Measurements from ENCODE around the gene GRHL1.
"Not testable (repeated sequence)": the region's sequence is repeated elsewhere in the genome, so short reads cannot be mapped to it uniquely, and the experiment has no call there.

The GRHL1 gene

GRCh38 chr2:9951522-9952285 lies at the start of gene GRHL1:
Gene GRHL1 (plus strand): TSS chr2:9951693. CDS start chr2:9951834, 141 bp downstream.
- in situ Hi-C loops (cut with MboI; ENCODE audit: low sequenced_read_pairs): no loop called here

DNA sequence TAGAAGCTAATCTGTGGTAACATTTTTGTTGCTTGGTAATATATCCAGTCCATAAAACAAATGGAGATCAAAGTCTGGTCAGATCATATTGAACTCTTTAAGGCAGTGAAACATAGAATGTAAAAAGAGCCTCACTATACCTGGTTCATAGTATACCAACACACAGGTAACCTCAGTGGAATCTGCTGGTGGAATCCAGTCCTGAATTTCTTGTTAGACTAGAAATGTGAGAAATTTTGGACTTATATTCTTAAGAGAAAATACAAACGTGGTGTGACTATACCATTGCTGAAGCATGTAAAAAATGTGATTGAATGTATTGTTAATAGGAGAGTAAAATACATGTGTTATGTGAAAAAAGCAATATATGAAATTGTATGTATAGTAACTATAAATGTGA lies 46.1 kb upstream of the GRHL1 start:
- in situ Hi-C loops (cut with MboI; ENCODE audit: low sequenced_read_pairs): no loop called here

GRCh38 chr2:9907402-9907801 lies 44.1 kb upstream of the GRHL1 start:
- in situ Hi-C loops (cut with MboI; ENCODE audit: low sequenced_read_pairs): no loop called here

DNA sequence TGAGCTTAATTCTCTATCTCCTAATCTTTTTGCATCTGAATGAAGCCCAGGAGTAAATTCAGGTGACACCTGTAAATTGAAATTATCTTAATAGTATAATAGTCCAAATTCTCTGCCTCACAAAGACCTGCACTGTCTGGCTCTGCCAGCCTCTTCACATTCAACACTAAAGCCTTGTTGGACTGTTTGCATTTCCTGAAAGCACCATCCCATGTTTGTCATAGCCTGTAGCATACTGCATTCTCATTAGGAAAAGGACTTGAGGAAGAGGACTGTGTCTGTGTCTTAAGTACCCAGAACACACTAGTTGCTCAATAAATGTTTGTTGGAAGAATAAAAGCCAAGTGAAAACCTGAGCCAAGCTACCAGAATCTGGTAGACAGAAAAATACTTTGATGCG lies 42.9 kb upstream of the GRHL1 start:
- in situ Hi-C loops (cut with MboI; ENCODE audit: low sequenced_read_pairs): no loop called here

GRCh38 chr2:9909106-9909505 lies 42.4 kb upstream of the GRHL1 start:
- in situ Hi-C loops (cut with MboI; ENCODE audit: low sequenced_read_pairs): no loop called here

DNA sequence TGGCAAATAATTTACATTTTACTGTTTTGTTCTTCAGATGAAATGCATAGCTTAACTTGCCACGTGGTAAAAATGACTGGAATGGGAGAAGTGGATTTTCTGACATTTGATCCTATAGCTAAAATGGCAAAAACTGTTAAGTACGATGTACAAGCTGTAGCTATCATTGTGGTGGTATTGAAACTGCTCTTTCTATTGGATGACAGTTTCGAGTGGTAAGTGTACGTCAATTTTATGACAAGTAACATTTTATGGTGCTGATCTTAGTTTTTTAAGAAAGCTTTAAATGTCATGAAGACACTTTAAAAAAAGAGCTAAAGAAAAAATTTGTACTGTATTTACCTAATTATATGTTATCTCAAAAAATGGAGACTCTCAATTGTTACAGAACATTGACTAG lies 40.8 kb upstream of the GRHL1 start:
- in situ Hi-C loops (cut with MboI; ENCODE audit: low sequenced_read_pairs): no loop called here

GRCh38 chr2:9912468-9912867 lies 39.0 kb upstream of the GRHL1 start:
- in situ Hi-C loops (cut with MboI; ENCODE audit: low sequenced_read_pairs): no loop called here

DNA sequence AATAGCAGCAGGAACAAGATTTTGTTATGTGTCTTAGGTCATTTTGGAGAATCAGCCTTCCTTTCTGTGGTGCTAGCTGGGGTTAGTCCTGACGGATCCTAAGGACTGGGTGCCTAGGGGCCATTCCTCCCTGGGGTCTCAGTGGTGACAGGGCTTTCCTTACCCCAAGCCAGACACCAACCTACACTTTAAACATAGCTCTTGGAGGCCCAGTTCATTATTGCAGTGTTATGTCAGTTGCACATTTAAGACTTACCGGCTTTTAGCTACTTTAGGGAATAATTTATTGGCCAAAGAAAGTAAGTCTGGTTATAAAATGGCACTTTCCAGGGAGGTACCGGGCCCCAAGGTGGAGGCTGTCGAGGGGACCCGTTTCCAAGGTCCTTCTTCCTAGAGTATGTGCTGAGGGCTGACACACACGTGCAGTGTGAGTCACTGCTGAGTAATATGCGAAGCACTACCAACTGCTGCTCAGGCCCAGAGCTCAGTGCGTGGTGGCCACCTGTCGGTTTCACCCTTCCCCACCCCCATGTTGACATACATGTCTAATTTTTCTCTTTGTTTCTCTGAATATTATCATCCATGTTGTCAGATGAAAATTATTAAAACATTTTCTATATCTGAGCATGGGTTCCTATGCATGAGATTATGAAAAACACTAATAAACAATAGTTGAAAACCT lies 37.0 kb upstream of the GRHL1 start:
- in situ Hi-C loops (cut with MboI; ENCODE audit: low sequenced_read_pairs): no loop called here

- in situ Hi-C loops (cut with MboI; ENCODE audit: low sequenced_read_pairs): no loop called here
Measured at GRCh38 chr2:9918275-9918674, 33.2 kb upstream of the GRHL1 start.

DNA sequence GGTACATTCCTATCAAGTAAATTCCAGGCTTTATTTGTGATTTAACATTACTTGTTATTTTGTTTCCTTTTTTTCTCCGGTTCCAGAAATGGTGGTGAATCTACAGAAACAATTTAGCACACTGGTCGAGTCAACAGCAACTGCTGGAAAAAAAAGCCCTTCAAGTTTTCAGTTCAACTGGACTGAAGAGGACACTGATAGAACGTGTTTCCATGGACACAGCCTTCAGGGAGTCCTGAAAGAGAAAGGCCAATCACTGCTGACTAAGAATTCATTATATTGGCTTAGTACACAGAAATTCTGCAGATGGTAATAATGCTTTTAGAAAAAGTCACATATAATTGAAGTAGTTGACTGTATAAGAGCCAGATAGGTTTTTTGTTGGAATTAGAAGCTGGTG lies 32.0 kb upstream of the GRHL1 start:
- in situ Hi-C loops (cut with MboI; ENCODE audit: low sequenced_read_pairs): no loop called here

GRCh38 chr2:9927020-9927419 lies 24.5 kb upstream of the GRHL1 start:
- in situ Hi-C loops (cut with MboI; ENCODE audit: low sequenced_read_pairs): not testable (repeated sequence)

GRCh38 chr2:9937258-9937657 lies 14.2 kb upstream of the GRHL1 start:
- in situ Hi-C loops (cut with MboI; ENCODE audit: low sequenced_read_pairs): no loop called here

GRCh38 chr2:9937968-9938367 lies 13.5 kb upstream of the GRHL1 start:
- in situ Hi-C loops (cut with MboI; ENCODE audit: low sequenced_read_pairs): no loop called here

DNA sequence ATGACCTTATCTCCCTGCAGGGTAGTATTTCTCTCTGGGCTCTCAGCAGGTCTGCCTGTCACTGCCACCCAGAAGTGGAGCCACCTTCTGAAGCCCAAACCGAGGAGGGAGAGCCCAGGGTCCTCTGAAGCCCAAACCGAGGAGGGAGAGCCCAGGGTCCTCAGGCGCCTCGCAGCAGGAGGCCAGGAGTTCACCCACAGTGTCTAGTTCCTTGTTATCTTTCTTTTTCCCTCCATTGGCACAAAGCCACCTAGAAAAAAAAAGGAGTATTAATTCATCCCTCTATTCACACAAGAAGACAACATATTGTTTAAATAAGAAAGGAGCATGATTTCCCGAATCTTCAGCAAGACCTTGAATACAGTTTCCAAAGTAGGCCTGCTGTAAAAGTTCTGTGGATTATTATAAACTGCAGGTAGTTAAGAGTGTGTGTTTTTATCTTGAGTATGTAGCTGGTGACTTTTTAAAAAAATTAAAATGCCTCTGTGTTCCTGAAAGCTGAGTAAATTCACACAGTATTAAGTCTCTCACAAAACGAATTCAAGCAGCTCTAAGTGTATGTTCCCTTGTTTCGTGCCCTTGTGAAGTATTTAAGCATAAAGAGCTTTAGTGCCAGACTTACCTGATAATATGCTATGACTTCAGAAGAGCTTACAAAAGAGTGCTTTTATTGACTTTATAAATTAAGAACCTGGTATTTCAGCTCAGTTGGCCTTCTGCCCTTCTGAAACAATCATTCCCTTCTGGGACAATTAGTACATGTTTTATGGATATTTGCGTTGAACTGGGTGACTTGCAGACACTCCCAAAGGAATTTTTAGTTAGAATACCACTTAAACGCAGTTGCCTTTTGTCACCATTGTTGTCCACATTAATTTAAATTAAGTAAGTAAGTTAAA lies 11.7 kb upstream of the GRHL1 start:
- in situ Hi-C loops (cut with MboI; ENCODE audit: low sequenced_read_pairs): no loop called here

- in situ Hi-C loops (cut with MboI; ENCODE audit: low sequenced_read_pairs): no loop called here
Measured at GRCh38 chr2:9941196-9941995, 10.1 kb upstream of the GRHL1 start.

GRCh38 chr2:9941996-9942390 lies 9.5 kb upstream of the GRHL1 start:
- in situ Hi-C loops (cut with MboI; ENCODE audit: low sequenced_read_pairs): no loop called here

DNA sequence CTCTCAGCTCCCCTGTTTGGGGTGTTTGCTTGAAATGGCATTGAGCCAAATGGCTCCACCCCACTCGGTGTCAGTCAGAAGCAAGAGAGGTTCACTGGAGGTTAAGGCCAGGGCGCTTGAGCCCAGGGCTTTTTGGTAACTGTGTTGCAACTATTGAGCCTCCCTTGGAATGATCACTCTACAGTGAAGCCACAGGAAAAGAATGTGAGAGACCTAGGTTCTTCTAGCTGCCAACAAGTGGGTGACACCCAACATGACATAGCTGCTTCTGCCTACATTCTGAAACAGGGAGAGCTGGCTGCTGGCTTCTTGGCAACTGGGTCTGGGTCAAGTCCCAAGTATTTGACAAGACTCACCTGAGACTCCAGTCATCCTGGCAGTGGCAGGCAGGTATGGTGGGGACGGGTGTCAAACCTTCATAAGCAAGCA lies 7.1 kb upstream of the GRHL1 start:
- in situ Hi-C loops (cut with MboI; ENCODE audit: low sequenced_read_pairs): no loop called here

DNA sequence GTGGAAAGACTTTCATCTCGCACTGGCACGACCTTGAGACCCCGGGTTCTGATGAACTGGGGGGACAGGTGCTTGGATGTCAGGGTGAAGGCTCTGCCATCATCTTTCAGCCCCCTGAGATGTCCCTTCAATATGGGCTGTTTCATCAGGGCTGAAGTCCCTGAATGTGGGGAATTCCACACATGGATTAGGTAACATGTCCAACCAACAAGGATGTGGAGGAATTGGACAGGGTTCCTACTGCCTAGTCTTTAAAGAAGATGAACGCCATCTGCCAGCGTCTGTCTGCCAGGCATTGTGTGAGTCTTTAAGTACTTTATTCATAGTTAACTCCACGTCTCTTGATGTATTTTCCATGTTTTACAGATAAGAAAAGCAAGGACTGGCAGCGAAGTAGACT lies 5.9 kb upstream of the GRHL1 start:
- in situ Hi-C loops (cut with MboI; ENCODE audit: low sequenced_read_pairs): no loop called here

DNA sequence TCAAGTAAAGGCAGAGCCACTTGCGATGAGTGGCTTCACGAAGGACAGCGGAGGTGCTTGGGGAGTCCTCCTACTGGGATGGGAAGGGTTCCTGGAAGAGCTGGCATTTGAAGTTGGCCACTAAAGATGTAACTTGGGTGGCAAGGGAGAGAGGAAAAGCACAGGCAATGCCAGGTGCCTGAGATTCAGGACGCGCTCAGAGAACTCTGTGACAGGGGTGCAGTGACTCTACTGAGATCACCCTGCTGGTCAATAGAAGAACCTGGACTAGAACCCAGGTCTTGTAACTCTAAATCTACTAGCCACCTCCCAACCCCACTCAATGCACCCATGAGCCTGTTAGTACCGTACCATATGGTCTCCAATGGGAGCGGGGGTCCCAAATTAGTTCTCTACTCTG lies 5.4 kb upstream of the GRHL1 start:
- in situ Hi-C loops (cut with MboI; ENCODE audit: low sequenced_read_pairs): no loop called here

DNA sequence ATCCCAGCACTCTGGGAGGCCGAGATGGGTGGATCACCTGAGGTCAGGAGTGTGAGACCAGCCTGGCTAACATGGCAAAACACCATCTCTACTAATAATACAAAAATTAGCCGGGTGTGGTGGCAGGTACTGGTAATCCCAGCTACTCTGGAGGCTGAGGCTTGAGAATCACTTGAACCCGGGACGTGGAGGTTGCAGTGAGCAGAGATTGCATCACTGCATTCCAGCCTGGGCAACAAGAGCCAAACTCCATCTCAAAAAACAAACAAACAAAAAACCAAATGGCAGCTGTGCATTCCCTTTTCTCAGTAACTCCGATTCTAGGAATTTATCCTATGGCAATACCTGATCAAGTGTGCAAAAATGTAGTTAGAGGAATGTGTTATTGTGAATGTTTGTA lies 4.7 kb upstream of the GRHL1 start:
- in situ Hi-C loops (cut with MboI; ENCODE audit: low sequenced_read_pairs): no loop called here

GRCh38 chr2:9948721-9949120 lies 2.8 kb upstream of the GRHL1 start:
- in situ Hi-C loops (cut with MboI; ENCODE audit: low sequenced_read_pairs): no loop called here
